Memory B cell (primary cell): ENCODE measurements around the gene BLNK.
A peak's percentile ranks its signal among the peaks of the same experiment; 100 is the strongest.

ENCODE experiments used
- ATAC-seq: fragments of 150-1000 bp; cut with Tn5 transposase; 2 replicates; pipeline ENCODE4 v1.10.0; 2021; ENCODE audit warnings: low read depth, mild to moderate bottlenecking, moderate library complexity
- DNase-seq, 2 donors: peaks; one replicate each; pipeline ENCODE4 v3.0.0; 2022; ENCODE audit warnings: low spot score in 2 of 2
- H3K27ac Mint-ChIP-seq: one replicate; pipeline ENCODE4 v1.8.0; 2022; ENCODE audit warnings: mild to moderate bottlenecking, moderate library complexity, mixed read lengths
- H3K27me3 Mint-ChIP-seq: one replicate; pipeline ENCODE4 v1.8.0; 2022; ENCODE audit warnings: mixed read lengths
- H3K36me3 Mint-ChIP-seq: one replicate; pipeline ENCODE4 v1.8.0; 2022; ENCODE audit warnings: mild to moderate bottlenecking, mixed read lengths
- H3K4me1 Mint-ChIP-seq: one replicate; pipeline ENCODE4 v1.8.0; 2022; ENCODE audit warnings: mixed read lengths
- H3K4me3 Mint-ChIP-seq: one replicate; pipeline ENCODE4 v1.8.0; 2022; ENCODE audit warnings: mild to moderate bottlenecking, moderate library complexity, mixed read lengths
- H3K9me3 Mint-ChIP-seq: one replicate; pipeline ENCODE4 v1.8.0; 2022; ENCODE audit warnings: mixed read lengths

Gene BLNK

GRCh38 chr10:96298362-96298761, 27.0 kb upstream of the BLNK start:
- no peak overlapping the region for H3K27ac Mint-ChIP-seq
- H3K4me3 Mint-ChIP-seq, result no peak overlapping the region
- H3K4me1 Mint-ChIP-seq, result peaks cover 13% of the 10 kb centered on the region
- no peaks in the 10 kb centered on the region for H3K9me3 Mint-ChIP-seq
- peaks cover 7% of the 10 kb centered on the region for H3K27me3 Mint-ChIP-seq
- no peaks in the 10 kb centered on the region for H3K36me3 Mint-ChIP-seq
- DNase-seq (no peak), ATAC-seq (no peak)

GRCh38 chr10:96297486-96297885, 26.1 kb upstream of the BLNK start:
- ATAC-seq (no peak), DNase-seq (no peak)
- Mint-ChIP-seq H3K9me3 (no peaks in the 10 kb centered on the region), H3K4me3 (no peak overlapping the region), H3K36me3 (no peaks in the 10 kb centered on the region), H3K27me3 (peaks cover 7% of the 10 kb centered on the region), H3K4me1 (peaks cover 14% of the 10 kb centered on the region), H3K27ac (no peak overlapping the region)

DNA sequence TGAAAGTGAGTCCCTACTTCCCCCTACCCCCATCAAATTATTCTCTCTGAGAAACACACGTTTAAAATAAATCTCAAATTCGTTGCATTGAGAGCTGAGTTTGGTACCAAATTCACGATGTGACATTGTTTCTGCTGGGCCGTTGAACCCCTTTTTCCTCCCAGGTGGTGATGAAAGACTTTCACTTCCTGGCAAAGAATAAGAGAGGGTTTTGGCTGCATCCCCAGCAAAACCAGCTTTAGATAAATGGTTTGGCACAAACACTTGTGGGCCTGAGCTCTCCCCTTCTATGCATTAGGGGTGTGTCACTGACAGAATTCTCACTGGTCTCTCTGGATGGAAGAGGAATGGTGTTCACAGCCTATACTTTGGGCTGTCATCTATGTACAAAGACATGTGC, 24.1 kb upstream of the BLNK start:
- Mint-ChIP-seq H3K27me3 (peaks cover 2% of the 10 kb centered on the region), H3K4me1 (peaks cover 24% of the 10 kb centered on the region), H3K4me3 (no peak overlapping the region), H3K27ac (no peak overlapping the region), H3K9me3 (no peaks in the 10 kb centered on the region), H3K36me3 (no peaks in the 10 kb centered on the region)
- ATAC-seq (no peak), DNase-seq (no peak)

DNA sequence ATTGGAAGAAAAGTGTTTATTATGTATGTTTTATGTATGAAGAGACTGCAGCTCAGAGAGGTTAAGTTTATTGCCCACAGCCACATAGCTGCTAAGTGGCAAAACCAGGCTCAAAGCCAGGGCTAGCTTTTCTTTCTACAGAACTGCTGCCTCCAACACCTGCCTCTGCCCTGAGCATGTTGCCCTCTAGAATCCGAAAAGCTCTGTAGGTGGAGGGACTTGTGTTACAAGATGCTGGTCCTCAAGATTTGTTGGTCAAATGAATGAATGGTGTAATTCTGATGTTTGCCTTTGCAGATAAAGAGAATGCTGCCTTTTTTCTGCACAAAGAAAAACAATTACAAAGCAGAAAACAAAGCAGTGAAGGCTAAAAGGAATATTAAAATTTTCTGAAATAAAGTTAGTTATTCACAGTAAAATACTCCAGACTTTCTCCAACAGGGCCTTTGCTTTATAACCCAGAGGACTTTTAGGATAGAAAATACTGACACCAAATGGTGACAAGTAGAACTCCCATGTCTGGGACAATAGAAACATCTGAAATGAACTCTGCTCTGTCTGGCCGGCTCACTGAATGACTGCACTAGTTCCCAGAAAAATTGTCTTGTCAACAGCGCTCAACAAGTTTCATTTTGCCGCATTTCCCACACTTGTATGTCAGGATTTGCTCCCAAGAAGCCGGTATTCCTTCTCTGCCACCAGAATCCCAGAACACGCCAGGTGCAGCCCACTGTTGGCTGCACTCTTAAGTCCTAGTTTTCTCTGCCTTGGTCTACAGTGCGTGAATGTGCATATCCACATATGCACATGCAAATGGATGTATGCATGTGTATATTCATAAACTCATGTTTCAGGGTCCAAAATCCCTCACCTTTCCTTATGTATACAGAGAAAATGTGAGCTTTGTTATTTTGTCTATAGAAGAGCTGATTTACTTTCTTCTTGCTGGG, 21.9 kb upstream of the BLNK start:
- Mint-ChIP-seq H3K27me3 (no peaks in the 10 kb centered on the region), H3K36me3 (no peaks in the 10 kb centered on the region), H3K4me1 (peaks cover 34% of the 10 kb centered on the region), H3K27ac (no peak overlapping the region), H3K9me3 (no peaks in the 10 kb centered on the region), H3K4me3 (no peak overlapping the region)
- DNase-seq (peak in 1 of 2 donors; percentile 49), ATAC-seq (peak; percentile 66)

DNA sequence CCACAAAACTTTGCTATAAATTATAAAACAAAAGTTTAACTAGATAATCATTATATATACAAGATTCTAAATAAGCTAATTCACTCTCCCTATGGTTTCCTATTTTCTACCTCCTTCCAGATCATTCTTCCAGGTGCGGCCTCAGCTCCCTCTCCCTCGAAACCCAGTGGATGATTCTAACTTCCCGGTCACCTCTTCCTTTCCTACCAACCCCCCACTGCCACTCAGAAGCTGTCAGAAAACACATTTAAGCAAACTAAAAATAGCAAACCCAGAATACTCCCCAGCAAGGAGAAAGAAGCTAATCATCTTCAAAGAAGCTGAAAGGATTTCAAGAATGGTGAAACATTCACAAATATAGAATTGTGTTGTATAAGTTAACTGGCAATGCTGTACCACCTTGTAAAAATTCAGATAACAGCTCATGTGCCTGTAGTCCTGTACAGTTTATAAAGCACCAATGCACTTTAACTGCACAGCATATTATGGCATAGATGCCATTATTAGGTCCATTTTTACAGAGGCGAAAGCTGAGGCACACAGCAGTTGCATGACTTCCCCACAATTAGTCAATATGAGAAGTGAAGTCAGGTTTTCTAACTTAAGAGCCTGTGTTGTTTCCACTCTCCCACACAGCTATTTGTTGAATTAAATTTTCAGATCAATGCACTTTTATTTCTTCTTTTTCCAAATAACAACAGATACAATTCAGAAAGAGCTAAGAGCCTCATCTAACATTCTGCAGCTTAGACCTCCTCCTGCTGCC, 19.2 kb upstream of the BLNK start:
- Mint-ChIP-seq H3K27me3 (no peaks in the 10 kb centered on the region), H3K27ac (peak overlapping the region; percentile 87)

DNA sequence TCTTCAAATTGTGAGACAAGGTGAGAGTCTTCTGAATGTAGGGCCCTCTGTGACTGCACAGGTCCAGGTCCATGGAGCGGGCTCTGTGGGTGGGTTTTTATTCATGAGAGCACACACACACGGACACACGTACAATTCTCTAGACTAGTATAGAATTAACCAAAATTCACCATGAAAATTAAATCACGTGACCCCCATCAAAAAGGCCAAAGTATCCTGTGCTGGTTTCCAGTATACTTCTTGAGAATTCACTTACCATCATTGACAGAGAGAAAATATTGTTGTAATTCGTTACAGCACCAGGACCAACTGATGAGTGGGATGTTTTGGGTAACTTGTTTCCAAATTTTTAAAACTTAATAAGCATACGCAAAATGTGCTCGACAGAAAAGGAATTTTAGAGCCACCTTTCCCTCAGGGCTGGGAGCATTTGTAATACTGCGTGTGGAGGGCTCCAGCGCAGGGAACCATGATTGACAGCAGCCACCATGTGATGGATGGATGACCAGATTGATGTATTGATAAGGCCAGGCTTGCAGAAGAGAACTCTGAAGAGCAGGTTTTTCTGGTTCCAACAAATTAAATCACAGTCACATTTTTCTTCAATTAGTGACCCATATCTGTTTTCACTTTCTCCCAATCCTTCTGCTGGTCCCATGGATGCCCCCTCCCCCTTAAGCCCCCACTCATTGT, 18.0 kb upstream of the BLNK start:
- H3K9me3 Mint-ChIP-seq, result no peaks in the 10 kb centered on the region
- DNase-seq (no peak), ATAC-seq (no peak)
- no peaks in the 10 kb centered on the region for H3K36me3 Mint-ChIP-seq
- H3K4me3 Mint-ChIP-seq, result peak overlapping the region; percentile 50
- no peaks in the 10 kb centered on the region for H3K27me3 Mint-ChIP-seq
- peak overlapping the region; percentile 91 for H3K27ac Mint-ChIP-seq
- H3K4me1 Mint-ChIP-seq, result peaks cover 50% of the 10 kb centered on the region

More for the DNA sequence above, 19.2 kb upstream of the BLNK start:
- Mint-ChIP-seq H3K4me3 (peak overlapping the region; percentile 62), H3K4me1 (peaks cover 46% of the 10 kb centered on the region), H3K36me3 (no peaks in the 10 kb centered on the region), H3K9me3 (no peaks in the 10 kb centered on the region)
- DNase-seq (no peak), ATAC-seq (no peak)

DNA sequence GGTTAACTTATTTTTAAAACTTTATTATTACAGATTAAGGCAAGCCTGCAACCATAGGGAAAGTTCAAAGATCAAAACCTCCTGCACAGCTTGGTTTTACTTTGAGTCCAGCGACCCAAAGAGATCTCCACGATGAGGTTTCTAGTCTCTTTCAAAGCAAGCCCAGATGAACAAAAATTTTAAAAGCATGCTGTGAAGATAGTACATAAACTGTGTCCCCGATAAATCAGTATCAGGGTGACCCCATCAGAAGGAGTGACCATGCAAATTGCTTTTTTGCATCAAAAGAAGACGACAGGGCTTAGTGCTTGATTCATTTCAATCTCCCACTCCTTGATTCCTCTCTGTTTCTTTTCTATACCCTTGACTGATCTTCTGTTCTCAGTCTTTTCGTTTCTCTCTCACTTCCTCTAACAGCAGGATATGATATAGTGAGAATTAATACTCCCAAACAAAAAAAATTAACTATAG, 16.8 kb upstream of the BLNK start:
- peaks cover 47% of the 10 kb centered on the region for H3K4me1 Mint-ChIP-seq
- H3K27me3 Mint-ChIP-seq, result no peaks in the 10 kb centered on the region
- H3K4me3 Mint-ChIP-seq, result peak overlapping the region; percentile 86
- no peaks in the 10 kb centered on the region for H3K9me3 Mint-ChIP-seq
- ATAC-seq (peak; percentile 82), DNase-seq (no peak)
- no peaks in the 10 kb centered on the region for H3K36me3 Mint-ChIP-seq
- peak overlapping the region; percentile 91 for H3K27ac Mint-ChIP-seq

DNA sequence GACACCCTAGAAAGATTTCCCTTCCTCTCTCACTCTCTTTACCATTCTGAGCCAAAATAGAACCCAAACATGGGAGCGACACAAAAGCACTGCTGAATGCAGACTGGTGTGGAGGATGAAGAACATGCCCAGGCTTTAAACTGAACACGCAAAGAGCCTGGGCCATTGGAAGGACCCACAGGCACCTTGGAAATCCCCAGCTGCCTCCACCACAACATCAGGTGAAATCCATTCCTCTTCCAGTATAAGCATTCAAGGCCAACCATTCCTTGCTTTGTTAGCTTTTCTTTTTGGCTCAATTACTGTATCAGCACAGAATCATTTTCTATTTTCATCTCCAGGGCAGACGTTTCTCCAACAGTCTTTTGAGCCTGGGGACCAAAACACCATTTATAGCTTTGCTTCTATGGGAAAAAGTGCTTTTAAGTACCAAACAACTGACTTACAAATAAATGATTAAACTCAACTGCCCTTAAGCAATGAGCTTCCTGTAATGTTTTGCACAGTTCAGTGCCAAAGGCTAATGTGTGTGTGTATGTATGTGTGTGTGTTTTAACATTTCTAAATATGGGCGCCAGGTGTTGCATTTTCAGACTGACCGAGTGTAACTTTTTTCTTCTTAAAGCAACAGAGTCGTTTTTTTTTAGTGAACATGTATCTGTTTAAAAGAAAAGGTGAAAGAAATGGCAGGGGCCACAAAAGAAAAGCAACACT, 16.2 kb upstream of the BLNK start:
- Mint-ChIP-seq H3K4me3 (peak overlapping the region; percentile 86), H3K9me3 (no peaks in the 10 kb centered on the region), H3K27me3 (no peaks in the 10 kb centered on the region), H3K4me1 (peaks cover 47% of the 10 kb centered on the region), H3K27ac (peak overlapping the region; percentile 91), H3K36me3 (no peaks in the 10 kb centered on the region)
- peak in 1 of 2 donors; percentile 40 for DNase-seq
- ATAC-seq, result peak; percentile 79

DNA sequence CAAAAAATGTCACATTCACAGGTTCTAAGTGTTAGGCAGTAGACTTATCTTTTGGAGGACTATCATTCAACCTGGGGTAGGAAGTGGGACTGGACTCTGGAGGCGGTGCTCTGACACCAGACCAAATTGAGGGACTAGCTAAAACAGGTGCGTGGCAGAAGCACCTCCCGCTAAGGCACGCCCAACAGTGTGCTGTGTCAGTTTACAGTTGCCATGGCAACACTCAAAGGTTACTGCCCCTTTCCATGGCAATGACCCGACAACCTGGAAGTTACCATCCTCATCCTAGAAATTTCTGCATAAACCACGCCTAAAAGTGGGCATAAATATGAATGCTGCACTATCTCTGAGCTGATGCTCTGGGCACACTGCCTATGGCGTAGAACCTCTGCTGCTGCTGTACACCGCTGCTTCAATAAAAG, 14.0 kb upstream of the BLNK start:
- no peaks in the 10 kb centered on the region for H3K27me3 Mint-ChIP-seq
- H3K4me1 Mint-ChIP-seq, result peaks cover 31% of the 10 kb centered on the region
- peak overlapping the region; percentile 38 for H3K27ac Mint-ChIP-seq
- H3K9me3 Mint-ChIP-seq, result no peaks in the 10 kb centered on the region
- no peak for DNase-seq
- ATAC-seq, result no peak
- H3K4me3 Mint-ChIP-seq, result no peak overlapping the region
- H3K36me3 Mint-ChIP-seq, result no peaks in the 10 kb centered on the region

DNA sequence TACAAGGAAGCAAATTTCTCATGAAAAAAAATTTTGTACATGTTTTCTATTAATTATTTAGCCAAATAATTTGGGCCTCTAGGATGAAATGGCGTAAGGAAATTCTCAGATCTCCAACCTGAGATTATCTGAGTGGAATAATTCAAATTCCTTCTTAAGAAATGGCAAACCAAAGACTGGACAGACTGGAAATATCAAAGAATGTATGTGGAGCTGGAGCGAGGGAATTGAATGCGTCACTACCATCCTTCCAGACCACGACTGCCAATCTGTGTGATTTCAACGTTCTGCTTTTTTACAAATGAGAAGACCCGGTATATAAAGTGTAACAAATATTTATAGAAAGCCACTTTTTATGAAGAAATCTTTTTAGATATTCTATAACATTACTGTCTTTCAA, 12.4 kb upstream of the BLNK start:
- H3K27me3 Mint-ChIP-seq, result no peaks in the 10 kb centered on the region
- ATAC-seq (no peak), DNase-seq (no peak)
- H3K36me3 Mint-ChIP-seq, result peaks cover 2% of the 10 kb centered on the region
- peaks cover 26% of the 10 kb centered on the region for H3K4me1 Mint-ChIP-seq
- no peaks in the 10 kb centered on the region for H3K9me3 Mint-ChIP-seq
- no peak overlapping the region for H3K4me3 Mint-ChIP-seq
- no peak overlapping the region for H3K27ac Mint-ChIP-seq

DNA sequence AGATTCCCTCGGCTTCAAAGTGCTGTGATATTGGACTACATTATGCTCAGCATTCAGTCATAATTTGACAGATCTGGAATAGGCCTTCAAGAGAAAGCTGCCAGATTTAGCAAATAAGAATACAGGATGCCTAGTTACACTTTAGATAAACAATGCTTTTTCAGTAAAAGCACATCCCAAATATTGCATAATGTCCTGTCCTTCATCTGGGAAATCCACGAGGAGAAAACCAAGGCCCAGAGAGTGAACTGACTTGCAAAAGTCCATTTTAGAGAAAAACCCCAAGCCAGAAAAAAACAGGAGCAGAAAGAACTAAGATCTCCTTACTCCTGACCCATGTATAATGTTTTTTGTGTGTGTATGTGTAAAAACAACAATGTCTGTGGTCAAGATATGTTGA, 12.0 kb upstream of the BLNK start:
- H3K4me1 Mint-ChIP-seq, result peaks cover 26% of the 10 kb centered on the region
- H3K9me3 Mint-ChIP-seq, result no peaks in the 10 kb centered on the region
- peaks cover 2% of the 10 kb centered on the region for H3K36me3 Mint-ChIP-seq
- no peak overlapping the region for H3K27ac Mint-ChIP-seq
- no peak for DNase-seq
- no peak overlapping the region for H3K4me3 Mint-ChIP-seq
- no peak for ATAC-seq
- no peaks in the 10 kb centered on the region for H3K27me3 Mint-ChIP-seq

DNA sequence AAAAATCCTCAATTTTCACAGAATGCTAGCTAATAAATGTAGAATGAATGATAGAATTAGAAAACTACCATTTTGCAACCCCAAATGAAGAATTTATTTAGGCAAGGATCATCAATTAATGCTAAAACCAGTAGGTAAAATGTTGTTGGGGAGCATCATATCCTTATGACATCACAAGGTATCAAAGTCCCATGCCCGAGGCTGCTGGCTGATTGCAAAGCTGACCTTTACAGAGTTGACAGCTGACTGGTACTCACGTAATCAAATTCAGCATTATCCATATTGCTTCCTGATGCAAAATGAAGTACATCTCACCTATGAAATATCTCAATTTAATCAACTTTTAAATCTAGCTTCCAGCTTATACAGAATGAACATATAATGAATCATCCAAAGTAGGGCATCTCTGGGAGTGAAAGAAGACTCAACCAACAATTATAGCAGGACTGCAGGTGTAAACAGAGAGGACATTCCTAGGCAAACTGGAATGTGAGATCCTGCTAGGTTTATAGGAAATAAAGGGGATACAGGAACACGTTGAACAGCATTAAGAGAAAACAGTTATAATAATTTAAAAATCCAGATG, 10.2 kb upstream of the BLNK start:
- no peak overlapping the region for H3K27ac Mint-ChIP-seq
- H3K36me3 Mint-ChIP-seq, result peaks cover 2% of the 10 kb centered on the region
- peaks cover 28% of the 10 kb centered on the region for H3K4me1 Mint-ChIP-seq
- H3K9me3 Mint-ChIP-seq, result peaks cover 2% of the 10 kb centered on the region
- no peak overlapping the region for H3K4me3 Mint-ChIP-seq
- DNase-seq, result no peak
- H3K27me3 Mint-ChIP-seq, result no peaks in the 10 kb centered on the region
- no peak for ATAC-seq

DNA sequence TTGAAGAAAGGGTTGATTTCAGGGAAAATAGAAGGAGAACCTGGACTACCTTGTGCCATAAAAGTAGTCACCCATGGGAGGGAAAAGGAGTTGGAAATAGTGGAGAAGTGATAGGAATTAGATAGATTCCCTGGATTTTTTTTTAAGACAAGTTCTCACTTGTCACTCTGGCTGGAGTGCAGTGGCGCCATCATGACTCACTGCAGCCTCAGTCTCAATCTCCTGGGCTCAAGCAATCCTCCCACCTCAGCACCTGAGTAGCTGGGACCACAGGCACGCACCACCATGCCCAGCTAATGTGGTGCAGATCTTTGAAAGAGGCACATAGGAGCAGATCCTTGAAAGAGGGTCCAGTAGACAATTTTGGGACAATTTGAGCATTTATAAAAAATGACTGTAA, 9.5 kb upstream of the BLNK start:
- DNase-seq, result no peak
- no peak overlapping the region for H3K27ac Mint-ChIP-seq
- ATAC-seq, result no peak
- peaks cover 2% of the 10 kb centered on the region for H3K9me3 Mint-ChIP-seq
- H3K4me1 Mint-ChIP-seq, result peaks cover 30% of the 10 kb centered on the region
- no peak overlapping the region for H3K4me3 Mint-ChIP-seq
- peaks cover 2% of the 10 kb centered on the region for H3K36me3 Mint-ChIP-seq
- no peaks in the 10 kb centered on the region for H3K27me3 Mint-ChIP-seq
